GM21825 (cell line): ENCODE measurements around the gene FAM171A2.
"Not testable (repeated sequence)": the region's sequence is repeated elsewhere in the genome, so short reads cannot be mapped to it uniquely, and the experiment has no call there.

Source experiments
- ATAC-seq: cut with Tn5 transposase; IDR thresholded peaks from one replicate; pipeline ENCODE4 v1.9.1; 2021; ENCODE audit warnings: mild to moderate bottlenecking, moderate library complexity; ENCODE audit not compliant: unreplicated experiment

Gene FAM171A2

DNA sequence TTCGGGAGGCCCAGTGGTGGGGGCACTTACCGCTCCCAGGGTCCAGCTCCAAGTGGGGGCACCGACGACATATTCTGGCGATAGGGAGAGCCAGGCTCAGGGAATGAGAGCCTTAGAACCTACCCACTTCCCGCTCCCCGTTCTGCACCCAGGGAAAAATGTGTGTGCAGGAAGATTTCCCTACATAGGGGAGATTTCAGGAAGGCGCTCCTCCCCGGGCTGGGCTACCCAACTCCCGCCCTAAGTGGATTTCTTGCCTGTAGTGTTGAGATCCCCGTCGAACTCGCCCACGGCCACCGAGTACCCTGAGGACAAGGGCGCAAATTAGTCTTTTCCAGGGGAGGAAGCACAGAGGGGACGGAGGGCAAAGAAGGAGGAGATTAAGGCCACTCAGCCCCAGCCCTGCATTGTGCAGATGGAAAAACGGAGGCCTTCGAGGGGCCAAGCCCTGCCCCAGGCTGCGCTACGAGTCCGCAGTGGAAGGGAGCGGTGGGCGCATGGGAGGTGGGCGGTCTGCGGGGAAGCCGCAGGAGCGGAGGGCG, 20.7 kb upstream of the FAM171A2 start:
- ATAC-seq, result no peak

DNA sequence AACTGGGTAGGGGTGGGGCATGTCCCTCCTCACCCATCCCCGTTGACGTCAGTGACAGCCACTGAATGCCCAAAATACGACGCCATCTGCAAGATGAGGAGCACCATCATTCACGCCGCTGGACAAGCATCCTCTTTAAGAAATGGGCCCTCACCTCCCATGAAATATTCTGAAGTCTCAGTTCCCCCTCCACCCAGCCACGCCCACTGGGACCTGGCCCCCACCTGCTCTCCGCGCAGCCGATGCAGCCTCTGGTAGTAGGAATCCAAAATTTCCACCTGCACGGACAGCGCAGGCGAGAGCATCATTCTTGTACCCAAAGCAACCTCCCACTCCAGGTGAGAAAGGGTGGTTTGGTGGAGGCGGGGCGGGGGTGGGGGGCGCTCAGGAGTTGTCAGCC, 20.2 kb upstream of the FAM171A2 start:
- ATAC-seq, result no peak

DNA sequence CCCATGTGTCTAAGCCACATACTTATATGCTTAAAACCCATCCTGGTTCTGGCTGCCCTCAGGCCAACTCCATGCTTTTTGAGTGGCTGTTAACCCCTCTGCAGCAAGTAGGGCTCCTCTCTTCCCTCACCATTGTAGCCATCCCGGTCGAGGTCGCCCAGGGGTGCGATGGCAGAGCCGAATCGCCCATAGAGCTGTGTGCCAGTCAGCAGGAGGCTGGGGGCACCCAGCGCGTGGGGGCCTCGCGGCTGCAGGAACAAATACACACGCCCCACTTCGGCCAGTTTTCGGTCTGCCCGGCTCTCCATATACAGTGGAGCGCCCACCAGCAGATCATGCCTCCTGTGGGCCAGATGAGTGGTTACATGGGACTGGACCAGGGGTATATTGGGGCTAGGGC, 19.7 kb upstream of the FAM171A2 start:
- no peak for ATAC-seq

DNA sequence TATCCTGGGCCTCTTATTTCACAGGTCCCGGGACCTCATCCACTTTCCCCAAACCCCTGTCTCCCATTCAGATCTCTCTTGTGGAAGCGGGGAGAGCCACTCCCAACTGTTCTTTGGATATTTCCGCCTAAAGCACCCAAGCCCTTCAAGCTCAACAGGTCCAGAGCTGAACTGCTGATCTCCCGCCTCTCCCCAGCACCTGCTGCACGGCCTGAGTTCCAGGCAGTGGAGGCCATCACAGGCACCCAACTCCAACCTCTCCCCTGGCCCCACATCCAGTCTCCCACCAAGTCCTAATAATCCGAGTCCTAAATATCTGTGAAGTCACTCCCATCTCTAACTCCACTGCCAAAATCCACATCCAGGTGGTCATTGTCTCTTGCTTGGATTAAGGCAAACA, 19.3 kb upstream of the FAM171A2 start:
- no peak for ATAC-seq

DNA sequence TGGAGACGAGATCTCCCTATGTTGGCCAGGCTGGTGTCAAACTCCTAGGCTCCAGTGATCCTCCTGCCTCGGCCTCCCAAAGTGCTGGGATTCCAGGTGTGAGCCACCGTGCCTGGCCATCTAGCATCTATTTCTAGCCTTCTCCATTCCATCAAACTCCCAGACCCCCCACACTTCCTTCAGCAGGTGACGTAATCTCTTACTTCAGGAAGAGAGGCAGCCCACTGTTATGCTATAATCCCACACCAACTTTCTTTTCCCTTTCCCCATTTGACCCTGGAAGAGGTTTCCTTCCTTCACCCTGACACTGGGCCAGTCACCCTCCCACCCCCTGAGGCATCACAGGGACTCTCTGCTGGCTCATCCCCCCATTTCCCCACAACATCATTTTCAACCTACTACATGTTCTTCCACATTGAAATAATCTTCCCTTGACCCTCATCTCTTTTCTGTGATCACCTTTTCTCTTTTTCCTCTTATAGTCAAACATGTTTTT, 18.2 kb upstream of the FAM171A2 start:
- no peak for ATAC-seq

DNA sequence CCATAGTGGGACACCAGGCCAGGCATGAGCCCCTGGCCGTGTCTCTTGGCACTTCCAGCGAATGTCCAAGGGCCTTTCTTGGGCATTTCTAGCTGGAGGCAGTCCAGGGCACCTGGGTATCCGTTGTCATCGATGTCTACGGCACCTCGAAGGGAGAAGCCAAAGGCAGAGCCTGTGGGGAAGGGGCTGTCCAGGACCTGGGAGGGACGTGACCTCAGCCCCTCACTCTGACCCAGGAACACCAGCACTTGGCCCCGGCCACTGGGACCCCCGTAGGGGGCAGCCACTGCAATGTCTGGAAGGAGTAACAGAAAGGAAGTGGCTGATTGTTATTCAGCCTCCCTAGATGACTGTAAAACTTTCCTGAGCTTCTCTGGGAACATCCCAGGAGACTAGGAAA, 17.1 kb upstream of the FAM171A2 start:
- no peak for ATAC-seq

DNA sequence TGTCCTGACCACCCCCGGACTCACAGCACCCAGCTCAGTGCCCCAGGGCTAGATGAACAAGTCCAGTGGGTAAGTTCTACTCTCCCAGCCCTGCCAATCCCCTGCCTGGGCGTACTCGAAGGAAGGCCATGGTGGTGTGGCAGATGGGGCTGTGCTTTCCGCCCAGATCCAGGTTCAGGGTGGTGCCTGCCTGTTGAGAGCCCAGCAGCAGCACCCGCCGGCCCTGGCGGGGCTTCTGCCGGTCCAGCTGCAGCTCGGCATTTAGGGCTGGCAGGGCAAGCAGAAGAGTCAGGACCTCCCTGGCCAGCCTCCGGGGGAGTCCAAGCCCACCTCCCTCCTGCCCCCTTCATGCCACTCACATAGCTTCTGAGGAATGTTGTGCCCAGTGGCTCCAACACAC, 16.2 kb upstream of the FAM171A2 start:
- no peak for ATAC-seq

DNA sequence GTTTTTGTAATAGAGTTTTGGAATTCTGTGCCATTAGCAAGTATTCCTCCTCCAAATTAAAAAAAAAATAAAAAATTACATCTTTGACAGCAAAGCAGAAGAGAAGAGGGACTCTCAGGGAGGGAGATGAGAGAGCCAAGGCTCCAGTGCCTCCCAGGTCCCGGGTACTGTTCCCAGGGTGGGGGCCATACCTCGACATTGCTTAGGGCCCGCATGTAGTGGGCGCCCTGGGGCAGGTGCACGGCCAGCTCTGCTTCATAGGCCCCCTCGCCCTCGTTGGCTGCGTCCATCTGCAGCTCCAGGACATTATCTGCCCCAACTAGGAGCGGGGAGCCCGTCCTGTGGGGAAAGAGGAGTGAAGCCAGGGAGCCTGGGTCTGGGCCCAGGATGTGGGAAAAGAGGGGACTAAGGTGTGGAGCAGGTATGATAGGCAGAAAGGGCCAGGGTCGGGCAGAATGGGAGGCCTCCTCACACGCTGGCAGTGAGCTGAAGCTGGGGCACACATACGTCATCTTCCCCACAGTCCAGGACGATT, 14.6 kb upstream of the FAM171A2 start:
- ATAC-seq, result no peak

DNA sequence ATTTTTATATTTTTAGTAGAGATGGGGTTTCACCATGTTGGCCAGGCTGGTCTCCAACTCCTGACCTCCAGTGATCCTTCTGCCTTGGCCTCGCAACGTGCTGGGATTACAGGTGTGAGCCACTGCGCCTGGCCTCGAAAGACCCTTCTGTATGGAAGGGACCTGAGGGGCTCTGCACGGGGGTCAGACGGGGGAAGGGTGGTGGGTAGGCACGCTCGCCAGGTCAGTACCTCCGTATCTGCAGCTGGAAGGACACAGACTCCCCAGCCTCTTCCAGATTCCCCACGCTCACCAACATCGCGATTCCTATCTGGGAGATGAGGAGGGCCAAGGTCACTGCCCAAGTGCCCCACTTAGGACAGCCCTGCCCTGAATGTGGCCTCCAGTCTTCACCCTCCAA, 13.1 kb upstream of the FAM171A2 start:
- ATAC-seq, result no peak

DNA sequence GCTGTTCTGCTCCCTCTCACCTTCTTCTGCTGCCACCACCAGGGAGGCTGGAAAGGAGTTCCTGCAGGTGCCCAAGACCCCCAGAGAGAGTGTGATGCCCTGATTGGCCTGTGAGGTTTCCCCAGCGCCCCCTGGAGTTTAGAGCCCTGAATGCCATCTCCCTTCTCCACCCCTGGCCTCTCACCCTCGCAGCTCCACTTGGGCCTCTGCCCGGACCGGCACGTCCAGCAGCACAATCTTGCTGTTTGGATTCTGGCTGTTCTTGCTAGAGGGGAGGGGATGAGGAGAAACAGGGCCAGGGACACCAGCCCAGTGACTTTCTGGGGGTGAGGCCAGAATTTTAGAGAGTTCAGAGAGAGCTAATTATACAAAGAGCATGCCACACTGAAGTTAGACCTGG, 12.5 kb upstream of the FAM171A2 start:
- ATAC-seq, result no peak

DNA sequence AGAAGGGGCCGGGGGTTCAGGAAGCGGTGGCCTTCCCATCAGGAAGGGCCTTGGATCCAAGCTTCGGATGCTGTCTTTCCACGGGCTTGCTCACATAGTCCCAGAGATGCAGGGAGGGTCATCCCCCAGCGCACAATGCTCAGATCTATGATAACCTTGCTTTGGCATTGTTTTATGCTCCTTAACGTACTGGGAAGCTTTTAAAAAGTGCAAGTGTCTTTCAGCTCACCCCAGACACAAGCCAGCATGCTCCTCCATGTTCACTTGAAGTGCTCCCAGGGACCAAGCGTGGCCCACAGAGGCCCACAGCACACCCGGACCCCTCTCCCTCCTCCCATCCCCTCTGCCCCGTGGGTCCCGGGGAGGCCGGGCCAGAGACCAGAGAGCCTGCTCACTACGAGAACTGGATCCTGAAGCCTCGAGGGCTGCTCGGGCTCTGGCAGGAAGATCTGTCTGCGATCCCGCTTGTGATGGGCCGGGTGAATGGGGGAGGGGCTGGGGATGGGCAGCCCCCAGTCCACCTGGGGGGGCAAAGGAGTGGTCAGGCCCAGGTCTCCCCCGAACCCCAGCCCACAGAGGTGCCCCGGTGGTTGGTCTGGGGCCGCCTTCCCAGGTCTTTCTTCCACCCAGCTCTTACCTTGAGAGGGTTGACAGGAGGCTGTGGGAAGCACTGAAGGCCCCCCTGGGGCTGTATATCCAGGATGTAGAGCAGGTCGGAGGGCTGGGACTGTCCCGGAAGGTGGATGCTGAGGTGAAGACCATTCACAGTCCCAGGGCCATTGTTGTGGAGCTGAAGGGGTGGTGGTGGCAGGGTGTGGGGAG, 11.8 kb upstream of the FAM171A2 start:
- no peak for ATAC-seq

DNA sequence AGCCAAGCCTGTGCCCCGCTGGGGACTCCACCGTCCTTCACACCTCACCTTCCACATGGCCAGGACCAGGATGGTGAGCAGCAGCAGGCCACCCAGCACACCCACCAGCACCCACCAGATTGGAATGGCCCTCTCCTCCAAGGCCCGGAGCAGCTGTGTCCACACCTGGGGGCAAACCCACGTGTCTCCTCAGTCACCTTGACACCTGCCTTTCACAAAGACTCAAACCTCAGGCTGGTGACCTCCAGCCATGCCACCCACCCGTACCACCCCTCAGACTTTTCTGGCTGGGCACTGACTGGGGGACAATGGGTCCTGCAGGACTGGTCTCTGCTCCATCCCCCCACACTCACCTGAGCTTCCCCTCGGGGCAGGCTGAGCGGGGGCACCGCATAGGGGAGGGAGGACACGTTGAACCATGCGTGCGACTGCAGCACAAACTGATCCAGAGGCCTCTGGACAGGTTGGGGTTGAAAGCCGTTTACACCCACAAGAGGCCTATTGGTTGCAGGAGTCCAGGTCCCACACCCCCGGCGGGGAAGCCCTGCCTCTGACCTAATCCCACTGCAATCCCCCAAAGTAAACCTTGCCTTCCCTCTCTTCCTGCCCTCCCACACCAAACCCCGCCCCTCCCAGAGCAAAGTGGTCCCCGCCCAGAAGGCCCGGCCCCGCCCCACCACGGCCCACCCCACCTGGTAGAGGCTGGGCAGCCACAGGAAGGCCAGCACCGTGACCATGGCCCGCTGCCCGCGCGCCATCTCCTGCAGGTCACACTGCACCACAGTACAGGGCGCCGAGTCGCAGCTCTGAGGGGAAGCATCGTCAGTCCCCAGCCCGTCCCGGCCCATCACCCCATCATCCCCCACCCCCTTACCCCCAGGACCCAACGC, 10.9 kb upstream of the FAM171A2 start:
- ATAC-seq, result no peak

DNA sequence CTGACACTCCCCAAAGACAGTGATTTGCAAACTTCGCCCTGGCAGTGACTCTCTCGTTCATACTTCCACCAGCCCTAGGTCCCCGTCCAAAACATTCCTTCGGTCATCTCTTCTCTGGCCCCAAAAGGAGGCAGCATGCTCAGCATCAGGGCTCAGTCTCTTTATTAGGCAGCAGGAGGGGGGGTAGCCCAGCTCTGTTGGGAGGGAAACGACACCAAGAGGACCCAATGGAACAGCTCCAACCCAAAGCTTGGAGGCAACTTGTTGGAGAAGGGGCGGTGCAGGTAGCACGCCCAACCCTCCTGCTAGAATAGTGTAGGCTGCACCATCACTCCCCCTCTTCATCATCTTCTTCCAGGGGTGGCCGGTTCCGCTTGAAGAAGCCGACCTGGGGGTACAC, 8.4 kb upstream of the FAM171A2 start:
- ATAC-seq, result no peak

DNA sequence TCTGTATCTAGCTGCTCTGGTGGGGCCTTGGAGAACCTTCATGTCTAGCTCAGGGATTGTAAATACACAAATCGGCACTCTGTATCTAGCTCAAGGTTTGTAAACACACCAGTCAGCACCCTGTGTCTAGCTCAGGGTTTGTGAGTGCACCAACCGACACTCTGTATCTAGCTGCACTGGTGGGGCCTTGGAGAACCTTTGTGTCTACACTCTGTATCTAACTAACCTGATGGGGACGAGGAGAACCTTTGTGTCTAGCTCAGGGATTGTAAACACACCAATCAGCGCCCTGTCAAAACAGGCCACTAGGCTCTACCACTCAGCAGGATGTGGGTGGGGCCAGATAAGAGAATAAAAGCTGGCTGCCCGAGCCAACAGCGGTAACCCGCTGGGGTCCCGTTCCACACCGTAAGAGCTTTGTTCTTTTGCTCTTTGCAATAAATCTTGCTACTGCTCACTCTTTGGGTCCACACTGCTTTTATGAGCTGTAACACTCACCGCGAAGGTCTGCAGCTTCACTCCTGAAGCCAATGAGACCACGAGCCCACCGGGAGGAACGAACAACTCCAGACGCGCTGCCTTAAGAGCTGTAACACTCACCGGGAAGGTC, 5.9 kb upstream of the FAM171A2 start:
- ATAC-seq, result not testable (repeated sequence)

DNA sequence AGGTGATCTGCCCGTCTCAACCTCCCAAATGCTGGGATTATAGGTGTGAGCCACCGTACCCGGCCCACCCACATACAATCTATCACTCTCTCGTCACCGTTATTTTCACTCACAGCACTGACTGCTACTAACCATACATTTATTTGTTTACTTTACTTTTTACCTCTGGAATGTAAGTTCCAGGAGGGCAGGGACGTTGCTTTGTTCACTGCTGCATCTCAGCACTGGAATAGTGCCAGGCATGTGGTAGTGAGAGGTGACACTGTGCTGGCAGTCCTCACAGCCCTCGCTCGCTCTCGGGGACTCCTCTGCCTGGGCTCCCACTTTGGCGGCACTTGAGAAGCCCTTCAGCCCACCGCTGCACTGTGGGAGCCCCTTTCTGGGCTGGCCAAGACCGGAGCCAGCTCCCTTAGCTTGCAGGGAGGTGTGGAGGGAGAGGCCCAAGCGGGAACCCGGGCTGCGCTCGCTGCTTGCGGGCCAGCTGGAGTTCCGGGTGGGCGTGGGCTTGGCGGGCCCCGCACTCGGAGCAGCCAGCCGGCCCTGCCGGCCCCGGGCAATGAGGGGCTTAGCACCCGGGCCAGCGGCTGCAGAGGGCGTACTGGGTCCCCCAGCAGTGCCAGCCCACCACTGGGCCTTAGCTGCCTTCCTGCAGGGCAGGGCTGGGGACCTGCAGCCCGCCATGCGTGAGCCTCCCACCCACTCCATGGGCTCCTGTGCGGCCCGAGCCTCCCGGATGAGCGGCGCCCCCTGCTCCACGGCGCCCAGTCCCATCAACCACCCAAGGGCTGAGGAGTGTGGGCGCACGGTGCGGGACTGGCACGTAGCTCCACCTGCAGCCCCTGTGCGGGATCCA, 5.0 kb upstream of the FAM171A2 start:
- ATAC-seq, result not testable (repeated sequence)

DNA sequence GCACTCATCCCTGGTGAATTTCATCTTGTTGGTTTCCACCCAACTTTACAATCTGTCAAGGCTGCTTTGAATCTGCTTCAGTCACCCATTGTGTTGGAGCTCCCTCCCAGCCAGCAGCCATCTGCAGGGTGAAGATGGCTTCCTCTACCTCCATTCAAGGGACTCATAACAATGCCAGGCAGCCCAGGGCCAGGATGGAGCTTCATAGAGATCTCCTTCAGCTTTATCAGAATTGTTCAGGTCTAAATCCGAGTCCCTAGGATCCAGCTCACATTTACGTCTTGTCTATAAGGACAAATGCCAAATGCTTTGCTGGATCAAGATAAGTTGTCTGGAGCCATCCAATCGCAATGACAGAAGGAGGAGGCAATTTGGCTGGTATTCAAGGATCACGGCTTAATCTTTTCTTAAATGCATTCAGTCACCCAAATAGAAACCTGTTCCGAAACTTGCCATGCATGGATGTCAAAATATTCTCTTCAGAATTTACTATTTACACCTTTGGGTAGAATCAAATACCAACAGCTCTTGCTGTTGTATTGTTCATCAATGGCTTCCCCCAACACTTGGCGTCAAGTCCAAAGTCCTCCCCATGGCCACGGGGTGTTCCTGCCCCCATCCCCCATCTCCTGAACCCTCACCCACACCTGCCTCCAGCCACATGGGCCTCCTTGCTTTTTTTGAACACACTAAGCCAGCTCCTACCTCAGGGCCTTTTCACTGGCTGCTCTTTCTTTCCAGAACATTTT, 3.8 kb upstream of the FAM171A2 start:
- no peak for ATAC-seq

DNA sequence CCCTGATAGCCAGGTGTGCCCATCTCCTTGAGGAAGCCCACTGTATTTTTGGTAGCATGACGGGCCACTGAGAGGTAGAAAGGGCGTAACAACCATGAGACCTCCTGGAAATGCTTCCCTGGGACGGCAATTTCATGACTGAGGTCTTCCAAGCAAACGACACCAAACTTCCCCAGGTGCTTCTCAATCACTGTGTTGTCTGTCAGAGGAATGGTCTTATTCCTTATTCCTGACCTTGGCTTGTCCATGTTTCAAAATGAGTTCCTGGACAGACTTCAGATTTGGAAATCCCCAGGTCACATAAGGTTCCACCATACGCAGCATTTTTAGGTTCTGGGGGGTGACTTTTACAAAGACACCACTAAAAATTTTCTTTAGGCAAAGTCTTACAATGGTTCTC, 1.4 kb upstream of the FAM171A2 start:
- not testable (repeated sequence) for ATAC-seq

DNA sequence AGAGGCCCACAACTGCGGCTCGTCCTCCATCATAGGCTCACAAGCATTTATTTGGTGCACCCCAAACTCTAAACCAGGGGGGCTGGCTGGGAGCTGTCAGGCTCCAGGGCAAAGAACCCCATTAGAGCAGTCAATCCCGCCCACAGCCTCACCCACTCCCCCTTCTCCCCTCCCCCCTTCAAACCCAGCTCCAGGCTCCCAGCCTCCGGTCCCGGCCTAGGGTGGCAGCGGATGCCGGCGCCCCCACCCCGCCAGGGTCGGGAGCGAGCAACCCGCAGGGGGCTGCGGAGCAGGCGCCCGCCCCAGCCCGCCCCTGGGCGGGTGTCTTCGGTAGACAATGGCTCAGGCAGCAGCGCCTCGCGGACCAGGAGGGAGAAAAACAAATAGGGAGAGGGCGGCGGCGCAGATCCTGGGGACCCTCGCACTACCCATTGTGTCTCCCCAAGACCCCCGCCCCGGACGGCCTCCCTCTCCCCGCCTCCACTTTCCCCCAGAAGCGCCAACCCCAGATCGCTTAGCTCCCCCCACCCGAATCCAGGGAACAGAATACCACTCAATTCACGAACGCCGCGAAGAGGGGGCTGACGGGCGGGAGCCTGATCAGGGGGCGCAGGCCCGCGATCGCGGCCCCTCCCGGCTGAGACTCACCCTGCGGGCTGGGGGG, 572 bp downstream of the FAM171A2 start:
- ATAC-seq, result no peak

DNA sequence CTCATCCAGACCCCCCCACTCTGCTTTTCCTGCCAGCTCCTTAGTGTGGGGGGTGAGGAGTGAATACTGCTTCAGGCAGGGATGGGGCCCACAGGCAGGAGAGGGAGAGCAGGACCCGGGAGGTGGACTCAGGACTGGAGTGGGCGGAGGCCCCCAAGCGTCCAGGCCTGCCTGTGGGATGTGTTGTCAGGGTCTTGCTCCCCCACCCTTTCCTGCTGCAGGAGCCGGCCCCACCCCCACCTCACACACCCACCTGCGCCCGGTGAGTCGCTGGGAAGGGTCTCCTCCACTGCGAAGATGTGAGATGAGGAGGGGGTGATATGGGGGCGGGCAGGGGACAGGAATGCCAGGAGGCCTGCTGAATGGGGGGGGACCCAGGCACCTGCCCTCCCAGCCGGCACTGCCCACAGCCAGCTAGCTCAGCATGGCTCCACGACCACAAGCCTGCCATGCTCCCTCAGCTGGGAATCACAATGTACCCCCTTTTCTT, 1.1 kb downstream of the FAM171A2 start:
- ATAC-seq, result no peak
